ENCODE measurements around the gene SEC23B. TPM values are rescaled to one million over a fixed set of nuclear protein-coding genes. Genes with fewer than 3 reads are reported as not detected.

Gene SEC23B
- total and polyA plus RNA-seq, 10 of the 15 experiments (the other 5 are each of a cell fraction or from before 2014, with no cell fraction given), result 49.1 to 121 (median 75.6) TPM

- TF ChIP-seq, protein P1, sequence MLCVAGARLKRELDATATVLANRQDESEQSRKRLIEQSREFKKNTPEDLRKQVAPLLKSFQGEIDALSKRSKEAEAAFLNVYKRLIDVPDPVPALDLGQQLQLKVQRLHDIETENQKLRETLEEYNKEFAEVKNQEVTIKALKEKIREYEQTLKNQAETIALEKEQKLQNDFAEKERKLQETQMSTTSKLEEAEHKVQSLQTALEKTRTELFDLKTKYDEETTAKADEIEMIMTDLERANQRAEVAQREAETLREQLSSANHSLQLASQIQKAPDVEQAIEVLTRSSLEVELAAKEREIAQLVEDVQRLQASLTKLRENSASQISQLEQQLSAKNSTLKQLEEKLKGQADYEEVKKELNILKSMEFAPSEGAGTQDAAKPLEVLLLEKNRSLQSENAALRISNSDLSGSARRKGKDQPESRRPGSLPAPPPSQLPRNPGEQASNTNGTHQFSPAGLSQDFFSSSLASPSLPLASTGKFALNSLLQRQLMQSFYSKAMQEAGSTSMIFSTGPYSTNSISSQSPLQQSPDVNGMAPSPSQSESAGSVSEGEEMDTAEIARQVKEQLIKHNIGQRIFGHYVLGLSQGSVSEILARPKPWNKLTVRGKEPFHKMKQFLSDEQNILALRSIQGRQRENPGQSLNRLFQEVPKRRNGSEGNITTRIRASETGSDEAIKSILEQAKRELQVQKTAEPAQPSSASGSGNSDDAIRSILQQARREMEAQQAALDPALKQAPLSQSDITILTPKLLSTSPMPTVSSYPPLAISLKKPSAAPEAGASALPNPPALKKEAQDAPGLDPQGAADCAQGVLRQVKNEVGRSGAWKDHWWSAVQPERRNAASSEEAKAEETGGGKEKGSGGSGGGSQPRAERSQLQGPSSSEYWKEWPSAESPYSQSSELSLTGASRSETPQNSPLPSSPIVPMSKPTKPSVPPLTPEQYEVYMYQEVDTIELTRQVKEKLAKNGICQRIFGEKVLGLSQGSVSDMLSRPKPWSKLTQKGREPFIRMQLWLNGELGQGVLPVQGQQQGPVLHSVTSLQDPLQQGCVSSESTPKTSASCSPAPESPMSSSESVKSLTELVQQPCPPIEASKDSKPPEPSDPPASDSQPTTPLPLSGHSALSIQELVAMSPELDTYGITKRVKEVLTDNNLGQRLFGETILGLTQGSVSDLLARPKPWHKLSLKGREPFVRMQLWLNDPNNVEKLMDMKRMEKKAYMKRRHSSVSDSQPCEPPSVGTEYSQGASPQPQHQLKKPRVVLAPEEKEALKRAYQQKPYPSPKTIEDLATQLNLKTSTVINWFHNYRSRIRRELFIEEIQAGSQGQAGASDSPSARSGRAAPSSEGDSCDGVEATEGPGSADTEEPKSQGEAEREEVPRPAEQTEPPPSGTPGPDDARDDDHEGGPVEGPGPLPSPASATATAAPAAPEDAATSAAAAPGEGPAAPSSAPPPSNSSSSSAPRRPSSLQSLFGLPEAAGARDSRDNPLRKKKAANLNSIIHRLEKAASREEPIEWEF (IDR thresholded peaks at IDR 0.05; ENCODE audit: insufficient replicate concordance, low read depth, low read length), result no peak
- TF ChIP-seq BCLAF1 (IDR thresholded peaks at IDR 0.05) (peak; percentile 22; the same call in 1 of the 2 replicates), SMAD1 (IDR thresholded peaks at IDR 0.05; ENCODE audit: low read depth, partially characterized antibody) (no peak), RAD21 (IDR thresholded peaks at IDR 0.05; ENCODE audit: insufficient read depth, low read depth, low read length) (no peak), BCL11A (IDR thresholded peaks at IDR 0.05; ENCODE audit: low read depth, low read length) (no peak), NR2C1 (IDR thresholded peaks at IDR 0.05) (peak; percentile 77), ATF2 (IDR thresholded peaks at IDR 0.05; ENCODE audit: low read length) (no peak), PAX5 (IDR thresholded peaks at IDR 0.05; ENCODE audit: borderline replicate concordance, low read depth, low read length) (no peak), RCOR1 (conservative IDR thresholded peaks at IDR 0.05; ENCODE audit: low read depth, low read length) (no peak), ZBTB11 (CRISPR knock-in tag; IDR thresholded peaks at IDR 0.05) (peak; percentile 84), BACH1 (IDR thresholded peaks at IDR 0.05; ENCODE audit: borderline replicate concordance) (peak; percentile 99), ZNF217 (IDR thresholded peaks at IDR 0.05) (peak; percentile 95), SMARCA5 (IDR thresholded peaks at IDR 0.05) (peak; percentile 98)
- TF ChIP-seq, protein P2, sequence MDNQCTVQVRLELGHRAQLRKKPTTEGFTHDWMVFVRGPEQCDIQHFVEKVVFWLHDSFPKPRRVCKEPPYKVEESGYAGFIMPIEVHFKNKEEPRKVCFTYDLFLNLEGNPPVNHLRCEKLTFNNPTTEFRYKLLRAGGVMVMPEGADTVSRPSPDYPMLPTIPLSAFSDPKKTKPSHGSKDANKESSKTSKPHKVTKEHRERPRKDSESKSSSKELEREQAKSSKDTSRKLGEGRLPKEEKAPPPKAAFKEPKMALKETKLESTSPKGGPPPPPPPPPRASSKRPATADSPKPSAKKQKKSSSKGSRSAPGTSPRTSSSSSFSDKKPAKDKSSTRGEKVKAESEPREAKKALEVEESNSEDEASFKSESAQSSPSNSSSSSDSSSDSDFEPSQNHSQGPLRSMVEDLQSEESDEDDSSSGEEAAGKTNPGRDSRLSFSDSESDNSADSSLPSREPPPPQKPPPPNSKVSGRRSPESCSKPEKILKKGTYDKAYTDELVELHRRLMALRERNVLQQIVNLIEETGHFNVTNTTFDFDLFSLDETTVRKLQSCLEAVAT (IDR thresholded peaks at IDR 0.05), result no peak
Measured at GRCh38 chr20:18587665-18588573, 80.2 kb downstream of the SEC23B start, which contains the start of gene DTD1 (continued).
